Measurements from ENCODE around the gene B4GALT2. TPM values are rescaled to one million over a fixed set of nuclear protein-coding genes. Genes with fewer than 3 reads are reported as not detected.

Gene B4GALT2
- total and polyA plus RNA-seq, 8 donors: 33.2 to 58.9 (median 43.5) TPM

GRCh38 chr1:44032170-44032790, 53.3 kb downstream of the B4GALT2 start:
- Histone ChIP-seq H3K36me3 (no peaks in the 10 kb centered on the region), H3K4me3 (no peak overlapping the region), H3K4me1 (peaks cover 10 to 37% of the 10 kb centered on the region in 2 donors), H3K27ac (peak overlapping the region; percentile 82 to 87), H3K27me3 (peaks cover 0 to 23% of the 10 kb centered on the region in 2 donors), H3K9me3 (no peaks in the 10 kb centered on the region)
- intact Hi-C loops (cut with DNase I): no loop called here
- peak; percentile 1 for ATAC-seq
- no peak for TF ChIP-seq CTCF (IDR thresholded peaks at IDR 0.05)
- no peak for DNase-seq

GRCh38 chr1:44033041-44033575, 54.1 kb downstream of the B4GALT2 start:
- peaks cover 10 to 37% of the 10 kb centered on the region in 2 donors for H3K4me1 ChIP-seq
- ATAC-seq (no peak), DNase-seq (no peak)
- no peaks in the 10 kb centered on the region for H3K36me3 ChIP-seq
- H3K27me3 ChIP-seq: peaks cover 0 to 23% of the 10 kb centered on the region in 2 donors
- no peak overlapping the region for H3K4me3 ChIP-seq
- no peak for TF ChIP-seq CTCF (IDR thresholded peaks at IDR 0.05)
- H3K9me3 ChIP-seq: no peaks in the 10 kb centered on the region
- intact Hi-C loops (cut with DNase I): no loop called here
- no peak overlapping the region for H3K27ac ChIP-seq

- no peaks in the 10 kb centered on the region for H3K9me3 ChIP-seq
- no peak overlapping the region for H3K27ac ChIP-seq
- H3K4me1 ChIP-seq: peaks cover 10 to 35% of the 10 kb centered on the region in 2 donors
- H3K36me3 ChIP-seq: no peaks in the 10 kb centered on the region
- TF ChIP-seq CTCF (IDR thresholded peaks at IDR 0.05): no peak
- no peak overlapping the region for H3K4me3 ChIP-seq
- no peak for DNase-seq
- intact Hi-C loops (cut with DNase I): no loop called here
- ATAC-seq: no peak
- peaks cover 0 to 23% of the 10 kb centered on the region in 2 donors for H3K27me3 ChIP-seq
Measured at GRCh38 chr1:44033756-44034155, 54.7 kb downstream of the B4GALT2 start.

GRCh38 chr1:44034423-44034822, 55.4 kb downstream of the B4GALT2 start:
- no peak for ATAC-seq
- Histone ChIP-seq H3K27me3 (peaks cover 0 to 23% of the 10 kb centered on the region in 2 donors), H3K36me3 (no peaks in the 10 kb centered on the region), H3K4me1 (peaks cover 6 to 28% of the 10 kb centered on the region in 2 donors), H3K9me3 (no peaks in the 10 kb centered on the region), H3K4me3 (no peak overlapping the region), H3K27ac (no peak overlapping the region)
- intact Hi-C loops (cut with DNase I): no loop called here
- no peak for DNase-seq
- no peak for TF ChIP-seq CTCF (IDR thresholded peaks at IDR 0.05)

GRCh38 chr1:44034976-44035716, 56.1 kb downstream of the B4GALT2 start:
- Histone ChIP-seq H3K36me3 (no peaks in the 10 kb centered on the region), H3K27me3 (peaks cover 0 to 23% of the 10 kb centered on the region in 2 donors), H3K9me3 (no peaks in the 10 kb centered on the region), H3K4me1 (peaks cover 6 to 25% of the 10 kb centered on the region in 2 donors), H3K4me3 (no peak overlapping the region), H3K27ac (no peak overlapping the region)
- DNase-seq (no peak), ATAC-seq (no peak)
- TF ChIP-seq CTCF (IDR thresholded peaks at IDR 0.05): no peak
- intact Hi-C loops (cut with DNase I): no loop called here
